Mesendoderm (in vitro differentiated cells): Measurements from ENCODE around the gene OR2A5.

Source experiments
- DNase-seq: peaks from one replicate; pipeline ENCODE4 v3.0.0; 2013
- H2AK5ac ChIP-seq: 2 replicates; pipeline ENCODE4 v1.6.1; 2013; ENCODE audit warnings: low read length, inconsistent platforms
- H2BK120ac ChIP-seq: 2 replicates; pipeline ENCODE4 v1.6.1; 2013; ENCODE audit warnings: low read depth, mild to moderate bottlenecking, low read length, moderate library complexity, mixed read lengths
- H2BK15ac ChIP-seq: replicated peaks from 2 replicates; pipeline ENCODE4 v1.6.1; 2013; ENCODE audit warnings: low read depth, mild to moderate bottlenecking, moderate library complexity
- H2BK5ac ChIP-seq: 2 replicates; pipeline ENCODE4 v1.6.1; 2013; ENCODE audit warnings: low read length, inconsistent platforms
- H3K18ac ChIP-seq: 2 replicates; pipeline ENCODE4 v1.6.1; 2013; ENCODE audit warnings: mild to moderate bottlenecking, low read length, mixed read lengths
- H3K23ac ChIP-seq: one replicate; pipeline ENCODE4 v1.6.1; 2013; ENCODE audit warnings: low read length
- H3K27ac ChIP-seq: 2 replicates; pipeline ENCODE4 v1.5.1; 2013; ENCODE audit warnings: low read depth, mild to moderate bottlenecking, inconsistent platforms, low read length, moderate library complexity
- H3K27me3 ChIP-seq: 2 replicates; pipeline ENCODE4 v1.6.1; 2013; ENCODE audit warnings: low read length, control low read depth, mild to moderate bottlenecking, inconsistent platforms; ENCODE audit not compliant: insufficient read depth, poor library complexity
- H3K36me3 ChIP-seq: 2 replicates; pipeline ENCODE4 v1.6.1; 2013; ENCODE audit warnings: low read length, inconsistent platforms; ENCODE audit not compliant: control insufficient read depth, insufficient read depth
- H3K4ac ChIP-seq: one replicate; pipeline ENCODE4 v1.6.1; 2013; ENCODE audit warnings: low read depth, mild to moderate bottlenecking, low read length, moderate library complexity
- H3K4me1 ChIP-seq: 2 replicates; pipeline ENCODE4 v1.6.1; 2013; ENCODE audit warnings: low read depth, low read length, inconsistent platforms; ENCODE audit not compliant: control insufficient read depth
- H3K4me2 ChIP-seq: 2 replicates; pipeline ENCODE4 v1.6.1; 2013; ENCODE audit warnings: low read length
- H3K4me3 ChIP-seq: 2 replicates; pipeline ENCODE4 v1.5.1; 2013; ENCODE audit warnings: mild to moderate bottlenecking, low read length
- H3K56ac ChIP-seq: one replicate; pipeline ENCODE4 v1.6.1; 2013; ENCODE audit warnings: low read length
- H3K79me1 ChIP-seq: 2 replicates; pipeline ENCODE4 v1.6.1; 2013; ENCODE audit warnings: low read length, inconsistent platforms
- H3K79me2 ChIP-seq: 2 replicates; pipeline ENCODE4 v1.6.1; 2013; ENCODE audit warnings: mild to moderate bottlenecking, low read length; ENCODE audit not compliant: control insufficient read depth, insufficient read depth
- H3K9ac ChIP-seq: 2 replicates; pipeline ENCODE4 v1.6.1; 2013; ENCODE audit warnings: low read length, inconsistent platforms
- H4K5ac ChIP-seq: one replicate; pipeline ENCODE4 v1.6.1; 2013; ENCODE audit warnings: low read length
- H4K8ac ChIP-seq: one replicate; pipeline ENCODE4 v1.6.1; 2013; ENCODE audit warnings: low read depth, mild to moderate bottlenecking, control low read depth, low read length, moderate library complexity
- WGBS: extraction: QIAGEN DNeasy Blood & Tissue Kit; methylation state at CpG from one replicate; pipeline ENCODE4 v1.1.7; 2013; ENCODE audit warnings: low lambda C conversion rate, missing lambda C conversion rate; ENCODE audit not compliant: insufficient coverage; ENCODE audit errors: extremely low coverage; 5-methylcytosine and 5-hydroxymethylcytosine counted together

The OR2A5 gene

DNA sequence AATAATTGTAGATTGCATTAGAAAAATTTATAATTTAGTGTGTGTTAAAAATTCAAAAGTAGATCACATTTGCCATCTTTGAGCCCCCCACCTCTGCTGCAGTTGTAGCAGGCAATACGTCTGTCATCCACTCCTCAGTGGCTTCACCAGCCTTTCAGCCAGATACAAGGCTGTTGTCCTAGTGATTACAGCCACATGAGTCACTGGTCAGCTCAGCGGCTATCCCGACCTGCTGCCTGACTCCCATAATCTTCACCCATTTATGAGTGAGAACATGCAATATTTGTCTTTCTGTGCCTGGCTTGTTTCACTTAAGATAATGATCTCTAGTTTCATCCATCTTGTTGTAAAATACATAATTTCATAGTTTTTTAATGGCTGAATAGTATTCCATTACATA is 9.2 kb downstream of the OR2A5 start:
- H2AK5ac ChIP-seq: no peak overlapping the region
- H3K23ac ChIP-seq: no peak overlapping the region
- H2BK5ac ChIP-seq: no peak overlapping the region
- H3K18ac ChIP-seq: no peak overlapping the region
- H3K9ac ChIP-seq: no peak overlapping the region
- no peak for DNase-seq
- H2BK120ac ChIP-seq: no peak overlapping the region
- no peaks in the 10 kb centered on the region for H3K4me1 ChIP-seq
- H3K36me3 ChIP-seq: no peaks in the 10 kb centered on the region
- H3K4me3 ChIP-seq: no peak overlapping the region
- no CpG with 5 or more reads among the region's 3 CpGs for WGBS
- no peaks in the 10 kb centered on the region for H3K79me2 ChIP-seq
- no peak overlapping the region for H3K4ac ChIP-seq
- H4K8ac ChIP-seq: no peak overlapping the region
- no peaks in the 10 kb centered on the region for H3K79me1 ChIP-seq
- no peak overlapping the region for H3K4me2 ChIP-seq
- no peak overlapping the region for H4K5ac ChIP-seq
- H3K56ac ChIP-seq: no peak overlapping the region
- H3K27me3 ChIP-seq: no peaks in the 10 kb centered on the region
- no peak overlapping the region for H3K27ac ChIP-seq
- no peak overlapping the region for H2BK15ac ChIP-seq

- Histone ChIP-seq H2BK120ac (no peak overlapping the region), H3K79me2 (no peaks in the 10 kb centered on the region), H4K5ac (no peak overlapping the region), H3K4me1 (no peaks in the 10 kb centered on the region), H3K56ac (no peak overlapping the region), H3K4me2 (no peak overlapping the region), H3K79me1 (no peaks in the 10 kb centered on the region), H3K27ac (no peak overlapping the region), H3K18ac (no peak overlapping the region), H4K8ac (no peak overlapping the region), H3K27me3 (no peaks in the 10 kb centered on the region), H3K4me3 (no peak overlapping the region), H3K4ac (no peak overlapping the region), H2BK15ac (no peak overlapping the region), H2AK5ac (no peak overlapping the region), H3K9ac (no peak overlapping the region), H2BK5ac (no peak overlapping the region), H3K36me3 (no peaks in the 10 kb centered on the region), H3K23ac (no peak overlapping the region)
- no CpG with 5 or more reads among the region's 3 CpGs for WGBS
- peak; percentile 33 for DNase-seq
These were observed 15.0 kb downstream of the OR2A5 start for GRCh38 chr7:144063710-144064109.

DNA sequence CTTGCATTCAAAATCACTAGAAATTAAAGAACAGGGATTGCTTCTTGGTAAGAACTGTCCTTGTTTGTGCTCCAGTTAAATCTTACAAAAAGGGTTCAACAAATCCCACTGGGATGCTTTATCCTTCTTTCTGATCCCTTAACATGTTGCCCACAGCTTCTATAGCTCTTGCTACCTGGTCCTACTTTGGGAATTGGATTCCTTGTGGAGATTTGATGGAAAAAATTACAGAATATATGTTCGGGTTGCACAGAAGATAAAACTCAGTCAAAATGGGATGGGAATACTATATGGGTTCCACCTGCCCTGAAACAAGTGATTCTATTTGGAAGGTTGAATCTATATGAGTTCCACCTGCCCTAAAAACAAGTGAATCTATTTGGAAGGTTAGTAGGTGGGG is 20.8 kb downstream of the OR2A5 start, which contains the start of gene OR2A25:
OR2A25 (plus strand) TSS at position 301 of the 400 bp plus-strand sequence. CDS start 4,409 bp downstream, outside the sequence.
- Histone ChIP-seq H3K27me3 (no peaks in the 10 kb centered on the region), H3K4me1 (no peaks in the 10 kb centered on the region), H3K4me3 (no peak within 1 kb of the TSS), H2BK120ac (no peak within 1 kb of the TSS), H3K79me1 (no peaks in the 10 kb centered on the region), H3K4me2 (no peak within 1 kb of the TSS), H3K27ac (no peak within 1 kb of the TSS), H2AK5ac (no peak within 1 kb of the TSS), H4K5ac (no peak within 1 kb of the TSS), H3K4ac (no peak within 1 kb of the TSS), H2BK15ac (no peak within 1 kb of the TSS), H3K79me2 (no peaks in the 10 kb centered on the region), H3K56ac (no peak within 1 kb of the TSS), H3K9ac (no peak within 1 kb of the TSS), H4K8ac (no peak within 1 kb of the TSS), H2BK5ac (no peak within 1 kb of the TSS), H3K18ac (no peak within 1 kb of the TSS), H3K23ac (no peak within 1 kb of the TSS), H3K36me3 (no peaks in the 10 kb centered on the region)
- DNase-seq: no peak
- WGBS: no CpG with 5 or more reads among the region's 1 CpG

DNA sequence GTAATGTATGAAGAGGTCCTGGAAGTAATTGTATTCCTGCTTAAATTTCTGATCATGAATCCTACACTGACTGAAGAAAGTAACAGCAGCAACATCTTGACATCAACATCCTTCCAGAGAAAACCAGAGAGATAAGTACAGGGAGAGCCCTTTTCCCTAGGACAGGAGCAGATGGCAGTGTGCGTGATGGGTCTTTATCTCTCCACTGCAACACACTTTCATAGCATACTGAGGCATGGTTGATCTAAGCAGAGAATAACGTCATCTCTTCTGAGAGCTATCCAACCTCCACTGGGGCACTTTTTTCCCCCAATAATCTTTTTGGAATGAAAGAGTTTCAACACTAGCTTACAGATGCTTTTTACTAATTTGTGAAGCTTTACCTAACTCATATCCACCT is 21.2 kb downstream of the OR2A5 start:
- no peak overlapping the region for H4K8ac ChIP-seq
- no peak for DNase-seq
- H2BK5ac ChIP-seq: no peak overlapping the region
- H3K27me3 ChIP-seq: no peaks in the 10 kb centered on the region
- H3K4me1 ChIP-seq: no peaks in the 10 kb centered on the region
- no peak overlapping the region for H3K27ac ChIP-seq
- H2BK15ac ChIP-seq: no peak overlapping the region
- H3K56ac ChIP-seq: no peak overlapping the region
- no peak overlapping the region for H2AK5ac ChIP-seq
- H2BK120ac ChIP-seq: no peak overlapping the region
- H3K79me2 ChIP-seq: no peaks in the 10 kb centered on the region
- H3K4me3 ChIP-seq: no peak overlapping the region
- no peak overlapping the region for H3K18ac ChIP-seq
- H4K5ac ChIP-seq: no peak overlapping the region
- H3K79me1 ChIP-seq: no peaks in the 10 kb centered on the region
- H3K4ac ChIP-seq: no peak overlapping the region
- no peaks in the 10 kb centered on the region for H3K36me3 ChIP-seq
- no CpG with 5 or more reads among the region's 2 CpGs for WGBS
- no peak overlapping the region for H3K9ac ChIP-seq
- H3K4me2 ChIP-seq: no peak overlapping the region
- H3K23ac ChIP-seq: no peak overlapping the region

- no peak overlapping the region for H3K23ac ChIP-seq
- H2BK15ac ChIP-seq: no peak overlapping the region
- H4K5ac ChIP-seq: no peak overlapping the region
- H3K4me2 ChIP-seq: no peak overlapping the region
- WGBS: no CpG with 5 or more reads among the region's 8 CpGs
- no peak for DNase-seq
- H3K4ac ChIP-seq: no peak overlapping the region
- no peak overlapping the region for H3K56ac ChIP-seq
- H3K79me1 ChIP-seq: no peaks in the 10 kb centered on the region
- no peak overlapping the region for H3K4me3 ChIP-seq
- no peaks in the 10 kb centered on the region for H3K27me3 ChIP-seq
- H3K27ac ChIP-seq: no peak overlapping the region
- no peaks in the 10 kb centered on the region for H3K79me2 ChIP-seq
- no peak overlapping the region for H4K8ac ChIP-seq
- no peak overlapping the region for H3K18ac ChIP-seq
- H2BK5ac ChIP-seq: no peak overlapping the region
- no peaks in the 10 kb centered on the region for H3K36me3 ChIP-seq
- H2BK120ac ChIP-seq: no peak overlapping the region
- H3K9ac ChIP-seq: no peak overlapping the region
- H2AK5ac ChIP-seq: no peak overlapping the region
- no peaks in the 10 kb centered on the region for H3K4me1 ChIP-seq
These were observed 25.6 kb downstream of the OR2A5 start for GRCh38 chr7:144074374-144074773.

GRCh38 chr7:144085978-144086377 is 37.2 kb downstream of the OR2A5 start, which contains the start of gene OR2A12:
Gene OR2A12 (plus strand): TSS chr7:144086278. CDS start chr7:144095108, 8,830 bp downstream.
- no peak within 1 kb of the TSS for H4K8ac ChIP-seq
- H3K79me1 ChIP-seq: no peaks in the 10 kb centered on the region
- H2AK5ac ChIP-seq: no peak within 1 kb of the TSS
- no peak within 1 kb of the TSS for H3K9ac ChIP-seq
- WGBS: no CpG with 5 or more reads among the region's 2 CpGs
- H4K5ac ChIP-seq: no peak within 1 kb of the TSS
- no peak within 1 kb of the TSS for H3K56ac ChIP-seq
- no peak for DNase-seq
- H2BK15ac ChIP-seq: no peak within 1 kb of the TSS
- no peak within 1 kb of the TSS for H2BK5ac ChIP-seq
- no peak within 1 kb of the TSS for H3K4me3 ChIP-seq
- no peak within 1 kb of the TSS for H3K18ac ChIP-seq
- H3K4ac ChIP-seq: no peak within 1 kb of the TSS
- H2BK120ac ChIP-seq: no peak within 1 kb of the TSS
- H3K27ac ChIP-seq: no peak within 1 kb of the TSS
- H3K23ac ChIP-seq: no peak within 1 kb of the TSS
- no peaks in the 10 kb centered on the region for H3K27me3 ChIP-seq
- H3K4me2 ChIP-seq: no peak within 1 kb of the TSS
- no peaks in the 10 kb centered on the region for H3K79me2 ChIP-seq
- no peaks in the 10 kb centered on the region for H3K36me3 ChIP-seq
- H3K4me1 ChIP-seq: no peaks in the 10 kb centered on the region
